GM13977 (cell line): ENCODE data around the gene KLC1.
A peak's percentile ranks its signal among the peaks of the same experiment; 100 is the strongest.

Source experiments
- DNase-seq: peaks from one replicate; pipeline ENCODE4 v3.0.0; 2012; ENCODE audit warnings: low spot score
- CTCF ChIP-seq: IDR thresholded peaks from 2 replicates; pipeline ENCODE4 v1.5.1; 2012; ENCODE audit warnings: mild to moderate bottlenecking, control low read depth; ENCODE audit not compliant: insufficient read depth; ENCODE audit errors: extremely low read depth, missing control alignments
- in situ Hi-C: fragments of 300-500 bp; cut with MboI; formaldehyde crosslinking; loops from one replicate; pipeline ENCODE4 v1.12.0; 2022; ENCODE audit warnings: low sequenced_read_pairs, low pct_unique_long_range_greater_than_20kb, mixed read lengths, inconsistent platforms; ENCODE audit not compliant: unreplicated experiment

Gene KLC1

GRCh38 chr14:103628684-103629502 lies at the start of gene KLC1:
KLC1 (plus strand) TSS chr14:103629211; CDS start chr14:103654565, 25,354 bp downstream.
- TF ChIP-seq CTCF, result no peak
- in situ Hi-C loops, result no loop called here
- DNase-seq, result peak; percentile 93

DNA sequence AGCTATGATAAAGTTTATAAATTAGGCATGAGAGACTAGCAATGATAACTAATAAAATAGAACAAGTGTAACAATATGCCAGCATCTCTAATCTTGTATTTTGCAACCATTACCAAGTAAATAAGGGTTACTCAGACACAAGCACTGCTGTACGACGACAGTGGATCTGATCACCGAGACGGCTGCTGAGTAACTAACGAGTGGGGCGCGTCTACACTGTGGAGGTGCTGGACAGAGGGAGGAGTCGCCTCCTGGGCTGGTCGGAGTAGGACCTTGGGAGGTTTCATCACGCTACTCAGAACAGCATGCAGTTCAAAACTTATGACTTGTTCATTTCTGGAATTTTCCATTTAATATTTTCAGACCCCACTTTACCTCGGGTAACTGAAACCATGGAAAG lies 47.8 kb upstream of the KLC1 start:
- TF ChIP-seq CTCF, result no peak
- in situ Hi-C loops, result no loop called here
- DNase-seq, result no peak

DNA sequence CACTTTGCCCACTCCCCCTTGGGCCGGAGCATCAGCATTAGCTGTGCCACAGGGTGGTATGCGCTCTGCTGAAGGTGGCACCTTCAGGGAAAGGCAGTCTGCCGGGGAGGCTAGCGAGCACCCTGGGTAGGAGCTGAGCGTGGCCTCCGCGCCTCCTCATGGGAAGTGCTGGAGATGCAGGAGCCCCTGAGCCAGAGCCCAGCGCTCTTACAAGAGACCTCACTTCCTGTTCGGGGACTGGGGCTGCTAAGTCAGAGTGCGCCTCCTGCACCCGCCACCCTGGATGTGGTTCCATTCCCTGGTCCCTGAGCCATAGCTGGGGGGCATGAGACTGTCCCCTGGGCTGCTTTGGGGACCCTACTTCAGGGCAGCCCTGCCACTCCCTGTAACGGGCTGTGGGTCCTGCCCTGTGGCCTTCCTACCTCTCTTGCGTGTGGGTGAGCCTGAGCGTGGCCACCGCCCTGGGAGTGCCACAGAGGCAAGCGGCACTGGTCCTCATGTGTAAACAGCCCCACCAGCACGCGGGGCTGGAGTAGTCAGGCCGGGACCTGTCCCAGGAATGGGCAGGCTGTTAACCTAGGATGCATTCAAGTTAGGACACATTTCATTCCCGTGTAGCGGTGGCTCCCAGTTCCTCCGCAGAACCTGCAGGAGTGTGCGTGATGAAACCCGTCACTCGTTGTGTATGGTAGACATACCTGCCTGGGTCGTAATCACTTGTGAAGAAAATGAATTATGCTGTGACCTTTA lies 46.9 kb upstream of the KLC1 start:
- DNase-seq, result no peak
- in situ Hi-C loops, result no loop called here
- TF ChIP-seq CTCF, result no peak

DNA sequence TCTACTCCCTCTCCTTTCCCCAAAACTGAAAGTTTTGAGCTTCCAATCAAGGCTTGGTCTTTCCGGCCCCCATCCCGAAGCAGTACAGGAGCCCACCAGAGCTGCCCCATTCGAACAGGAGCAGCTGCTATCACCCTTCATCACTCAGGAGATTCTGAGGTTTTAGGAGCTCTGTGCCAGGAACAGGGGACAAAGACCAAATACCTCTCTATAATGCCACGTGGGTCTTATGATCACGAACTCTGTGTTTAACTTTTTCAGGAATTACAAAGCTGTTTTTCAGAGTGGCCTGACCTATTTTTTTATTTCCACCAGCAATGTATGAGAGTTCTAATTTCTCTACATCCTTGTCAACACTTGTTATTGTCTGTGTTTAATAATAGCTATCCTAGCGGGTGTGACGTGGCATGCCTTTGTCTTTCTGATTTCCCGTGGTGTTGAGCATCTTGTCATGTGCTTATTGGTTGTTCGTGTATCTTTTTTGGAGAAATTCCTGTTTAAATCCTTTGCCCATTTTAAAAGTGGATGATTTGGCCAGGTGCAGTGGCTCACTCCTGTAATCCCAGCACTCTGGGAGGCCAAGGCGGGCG lies 44.6 kb upstream of the KLC1 start:
- in situ Hi-C loops, result no loop called here
- no peak for DNase-seq
- no peak for TF ChIP-seq CTCF

DNA sequence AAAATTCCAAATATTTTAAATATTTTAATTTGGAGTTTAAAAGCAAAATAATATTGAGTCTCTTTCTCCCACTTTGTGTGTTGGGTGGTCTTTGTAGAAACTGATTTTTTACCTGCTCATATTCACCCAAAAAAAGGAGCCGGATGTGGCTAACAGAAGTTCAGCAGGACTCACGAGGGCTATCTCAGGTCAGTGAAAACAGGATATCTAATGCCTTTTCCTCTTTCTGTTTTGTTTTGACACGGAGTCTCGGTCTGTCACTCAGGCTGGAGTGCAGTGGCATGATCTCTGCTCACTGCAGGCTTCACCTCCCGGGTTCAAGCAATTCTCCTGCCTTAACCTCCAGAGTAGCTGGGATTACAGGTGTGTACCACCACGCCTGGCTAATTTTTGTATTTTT lies 35.4 kb upstream of the KLC1 start:
- in situ Hi-C loops, result no loop called here
- peak; percentile 79 for DNase-seq
- TF ChIP-seq CTCF, result no peak

DNA sequence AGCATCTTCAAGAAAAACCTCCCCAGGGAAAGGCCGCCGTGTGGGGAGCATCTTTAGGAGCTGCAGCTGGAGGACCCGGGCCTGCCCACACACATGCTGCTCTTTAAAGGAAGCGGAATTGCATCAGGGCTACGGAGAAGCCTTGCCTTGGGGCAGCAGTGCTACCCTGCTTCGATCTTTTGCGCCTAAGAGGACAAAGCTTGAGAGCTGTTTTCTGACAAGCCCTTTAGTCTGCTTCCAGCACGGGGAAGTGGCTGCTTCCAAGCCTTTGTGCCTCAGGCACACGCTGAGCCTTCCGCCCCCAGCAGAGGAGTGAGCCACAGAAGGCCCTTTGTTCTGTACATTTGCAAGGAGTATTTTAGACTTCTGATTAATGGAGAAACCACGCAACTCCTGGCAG lies 34.7 kb upstream of the KLC1 start:
- no peak for DNase-seq
- in situ Hi-C loops, result no loop called here
- TF ChIP-seq CTCF, result no peak
